HepG2 (cell line): ENCODE data around the gene PSMC4. TPM values are rescaled to one million over a fixed set of nuclear protein-coding genes. Genes with fewer than 3 reads are reported as not detected.

Experiments
- GFI1 ChIP-seq: sonication (generic); formaldehyde crosslinking; IDR thresholded peaks from 2 replicates; pipeline ENCODE4 v1.5.0; 2020; ENCODE audit warnings: missing genetic modification reagents, mild to moderate bottlenecking, borderline replicate concordance
- HOXA5 ChIP-seq: sonication (generic); formaldehyde crosslinking; IDR thresholded peaks from 2 replicates; pipeline ENCODE4 v1.4.0; 2020; ENCODE audit warnings: missing genetic modification reagents
- KAT7 ChIP-seq: IDR thresholded peaks from 2 replicates; pipeline ENCODE4 v1.6.1; 2018; ENCODE audit warnings: borderline replicate concordance, missing compliant biosample characterization
- SUZ12 ChIP-seq: fragments of 150-350 bp; IDR thresholded peaks from 2 replicates; pipeline ENCODE4 v1.6.1; 2014; ENCODE audit warnings: low read depth, low read length
- SYNCRIP ChIP-seq: fragments of 200-400 bp; formaldehyde crosslinking; IDR thresholded peaks from 2 replicates; pipeline ENCODE4 v1.6.1; 2018; ENCODE audit warnings: mild to moderate bottlenecking, low read depth, low read length; ENCODE audit not compliant: insufficient read depth
- ZBTB40 ChIP-seq, 2 experiments: fragments of 450-650 bp in 1 of 2; sonication (generic) in 1 of 2; formaldehyde crosslinking in 1 of 2; IDR thresholded peaks; 2 replicates each; pipeline versions ENCODE4 v1.6.1 to v1.8.0; 2016 to 2022; ENCODE audit warnings: antibody characterized with exemption in 1 of 2, mild to moderate bottlenecking in 1 of 2, missing genetic modification reagents in 1 of 2
- ZNF318 ChIP-seq: sonication (generic); formaldehyde crosslinking; IDR thresholded peaks from 2 replicates; pipeline ENCODE4 v1.4.0; 2020; ENCODE audit warnings: mild to moderate bottlenecking, missing genetic modification reagents
- ZNF512 ChIP-seq: sonication (generic); formaldehyde crosslinking; IDR thresholded peaks from 2 replicates; pipeline ENCODE4 v1.4.0; 2020; ENCODE audit warnings: mild to moderate bottlenecking, missing genetic modification reagents
- ZSCAN9 ChIP-seq: IDR thresholded peaks from 2 replicates; pipeline ENCODE4 v1.6.1; 2016; ENCODE audit warnings: borderline replicate concordance
- polyA plus RNA-seq, 8 experiments: library from polyadenylated mRNA; depleted of rRNA in 3 of 8; stranded (reverse) in 7 of 8; unstranded in 1 of 8; fragments of >200 nt; fragmentation: Illumina TruSeq in 4 of 8; extraction: Trizol in 4 of 8; gene quantifications; 2 replicates each; pipeline versions ENCODE4 v1.2.1 to v1.2.3, GENCODE V29; 2011 to 2016; ENCODE audit warnings: low read depth in 4 of 8, missing spikeins in 1 of 8, mixed read lengths in 1 of 8; ENCODE audit not compliant: insufficient read depth in 1 of 8
- total RNA-seq, 5 experiments: library from RNA; depleted of rRNA; stranded (reverse); fragments of >200 nt; fragmentation: Illumina TruSeq; extraction: Trizol; gene quantifications; 2 replicates each; pipeline ENCODE4 v1.2.3, GENCODE V29; 2016; ENCODE audit warnings: low read depth in 1 of 5

Gene PSMC4
- total and polyA plus RNA-seq, 2 of the 13 experiments (the other 11 are each of a cell fraction or from before 2014, with no cell fraction given): 49.9 to 160 TPM

- TF ChIP-seq ZNF512 (no peak), KAT7 (CRISPR knock-in tag) (peak; percentile 96), SUZ12 (peak; percentile 81), ZNF318 (CRISPR knock-in tag) (no peak), HOXA5 (CRISPR knock-in tag) (peak; percentile 76; the same call in 1 of the 2 replicates), GFI1 (CRISPR knock-in tag) (peak; percentile 64), ZBTB40 (IDR thresholded peaks at IDR 0.05) (peak; percentile 79), ZBTB40 (CRISPR knock-in tag; IDR thresholded peaks at IDR 0.05) (peak; percentile 13), ZSCAN9 (CRISPR knock-in tag) (0 out of 2 replicates have a peak, but pooled peaks have one; percentile 80), SYNCRIP (no peak)
Observed at GRCh38 chr19:39970675-39971379, at the start of gene PSMC4 (continued).
